Astrocyte (in vitro differentiated cells and primary cell): ENCODE data around the gene GYG1. TPM values are rescaled to one million over a fixed set of nuclear protein-coding genes. Genes with fewer than 3 reads are reported as not detected.
A peak's percentile ranks its signal among the peaks of the same experiment; 100 is the strongest.

Experiments
- DNase-seq: peaks from one replicate; pipeline ENCODE4 v3.0.0-alpha.2; 2010; ENCODE audit warnings: low read depth
- FAIRE-seq: peaks from 2 replicates; lab custom pipeline; 2011; peaks lifted over from hg19 to GRCh38; lab: Jason Lieb, UNC
- H2AFZ ChIP-seq: 2 replicates; pipeline ENCODE4 v1.6.0; 2012; ENCODE audit warnings: low read depth, low read length, inconsistent platforms
- H3K27ac ChIP-seq: 2 replicates; pipeline ENCODE4 v1.5.1; 2011; ENCODE audit warnings: low read depth, low read length, inconsistent platforms
- H3K27me3 ChIP-seq: 2 replicates; pipeline ENCODE4 v1.6.0; 2011; ENCODE audit warnings: low read length, inconsistent platforms; ENCODE audit not compliant: insufficient read depth
- H3K36me3 ChIP-seq: 2 replicates; pipeline ENCODE4 v1.5.1; 2011; ENCODE audit warnings: low read length, inconsistent platforms; ENCODE audit not compliant: insufficient read depth
- H3K4me1 ChIP-seq: 2 replicates; pipeline ENCODE4 v1.5.1; 2011; ENCODE audit warnings: low read length, inconsistent platforms; ENCODE audit not compliant: insufficient read depth
- H3K4me2 ChIP-seq: 2 replicates; pipeline ENCODE4 v1.6.0; 2012; ENCODE audit warnings: low read length, inconsistent platforms
- H3K4me3 ChIP-seq: 2 replicates; pipeline ENCODE4 v1.5.1; 2011; ENCODE audit warnings: low read depth, mild to moderate bottlenecking, low read length, inconsistent platforms; ENCODE audit not compliant: insufficient read depth
- H3K79me2 ChIP-seq: 2 replicates; pipeline ENCODE4 v1.6.0; 2012; ENCODE audit warnings: mild to moderate bottlenecking, low read length, inconsistent platforms; ENCODE audit not compliant: insufficient read depth
- H3K9ac ChIP-seq: 2 replicates; pipeline ENCODE4 v1.6.0; 2012; ENCODE audit warnings: mild to moderate bottlenecking, low read length, inconsistent platforms
- H3K9me3 ChIP-seq: 2 replicates; pipeline ENCODE4 v1.5.1; 2012; ENCODE audit warnings: low read depth, mild to moderate bottlenecking, low read length, inconsistent platforms; ENCODE audit not compliant: insufficient read depth
- H4K20me1 ChIP-seq: 2 replicates; pipeline ENCODE4 v1.6.0; 2012; ENCODE audit warnings: low read length, inconsistent platforms; ENCODE audit not compliant: insufficient read depth
- H3K27ac Mint-ChIP-seq: one replicate; pipeline ENCODE4 v1.8.0; 2021; ENCODE audit warnings: mild to moderate bottlenecking, mixed read lengths; ENCODE audit not compliant: unreplicated experiment
- H3K27me3 Mint-ChIP-seq: one replicate; pipeline ENCODE4 v1.8.0; 2021; ENCODE audit warnings: low read depth, mixed read lengths; ENCODE audit not compliant: unreplicated experiment
- H3K36me3 Mint-ChIP-seq: one replicate; pipeline ENCODE4 v1.8.0; 2021; ENCODE audit warnings: low read depth, mixed read lengths; ENCODE audit not compliant: unreplicated experiment
- H3K4me1 Mint-ChIP-seq: one replicate; pipeline ENCODE4 v1.8.0; 2021; ENCODE audit warnings: low read depth, mixed read lengths; ENCODE audit not compliant: unreplicated experiment
- H3K4me3 Mint-ChIP-seq: one replicate; pipeline ENCODE4 v1.8.0; 2021; ENCODE audit warnings: mild to moderate bottlenecking, moderate library complexity, mixed read lengths; ENCODE audit not compliant: unreplicated experiment
- H3K9me3 Mint-ChIP-seq: one replicate; pipeline ENCODE4 v1.8.0; 2021; ENCODE audit warnings: mild to moderate bottlenecking, mixed read lengths; ENCODE audit not compliant: unreplicated experiment
- EZH2 ChIP-seq: IDR thresholded peaks from 2 replicates; pipeline ENCODE4 v1.6.1; 2012; ENCODE audit warnings: mild to moderate bottlenecking, low read length, inconsistent platforms; ENCODE audit not compliant: insufficient read depth
- total RNA-seq: library from RNA; stranded (reverse); gene quantifications from 2 replicates; pipeline ENCODE4 v1.2.1, GENCODE V29; 2021
- TF ChIP-seq, protein P1 (sequence below): IDR thresholded peaks from 2 replicates; pipeline ENCODE4 v1.5.1; 2011; ENCODE audit warnings: low read depth, mild to moderate bottlenecking, inconsistent platforms, low read length, moderate library complexity; ENCODE audit not compliant: insufficient read depth

GYG1 gene
- total RNA-seq, 1 donor from 2014 or later, result 41.9 TPM

DNA sequence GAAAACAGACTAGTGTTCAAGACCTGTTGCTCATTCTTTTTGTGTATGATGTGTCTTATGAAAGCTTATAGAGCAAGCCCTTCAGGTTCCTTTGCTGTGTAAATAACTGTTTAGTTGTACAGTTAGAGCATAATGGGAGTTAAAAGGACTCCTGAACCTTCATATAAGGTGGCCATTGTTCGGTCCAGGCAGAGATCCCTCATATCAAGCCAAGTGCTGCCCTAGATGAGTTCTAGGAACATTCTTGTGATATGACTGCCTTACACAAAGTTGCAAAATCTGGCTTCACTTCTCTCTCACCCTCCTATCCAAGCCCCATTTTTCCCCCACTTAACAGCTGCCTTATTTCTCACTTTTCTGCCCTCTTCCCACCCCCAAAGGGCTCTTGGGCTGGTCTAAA lies 26.9 kb downstream of the GYG1 start:
- Histone ChIP-seq H3K27me3 (no peaks in the 10 kb centered on the region), H2AFZ (no peak overlapping the region), H3K36me3 (peaks cover 5% of the 10 kb centered on the region), H4K20me1 (no peaks in the 10 kb centered on the region), H3K4me1 (peaks cover 56% of the 10 kb centered on the region), H3K79me2 (no peaks in the 10 kb centered on the region), H3K9me3 (no peaks in the 10 kb centered on the region), H3K27ac (no peak overlapping the region), H3K9ac (no peak overlapping the region), H3K4me2 (no peak overlapping the region), H3K4me3 (no peak overlapping the region)
- Mint-ChIP-seq H3K27me3 (no peaks in the 10 kb centered on the region), H3K36me3 (peaks cover 10% of the 10 kb centered on the region), H3K4me3 (peak overlapping the region; percentile 17), H3K4me1 (peaks cover 35% of the 10 kb centered on the region), H3K9me3 (no peaks in the 10 kb centered on the region), H3K27ac (no peak overlapping the region)
- FAIRE-seq (no peak), DNase-seq (peak; percentile 34)
- TF ChIP-seq EZH2, result no peak
- TF ChIP-seq, protein P1, sequence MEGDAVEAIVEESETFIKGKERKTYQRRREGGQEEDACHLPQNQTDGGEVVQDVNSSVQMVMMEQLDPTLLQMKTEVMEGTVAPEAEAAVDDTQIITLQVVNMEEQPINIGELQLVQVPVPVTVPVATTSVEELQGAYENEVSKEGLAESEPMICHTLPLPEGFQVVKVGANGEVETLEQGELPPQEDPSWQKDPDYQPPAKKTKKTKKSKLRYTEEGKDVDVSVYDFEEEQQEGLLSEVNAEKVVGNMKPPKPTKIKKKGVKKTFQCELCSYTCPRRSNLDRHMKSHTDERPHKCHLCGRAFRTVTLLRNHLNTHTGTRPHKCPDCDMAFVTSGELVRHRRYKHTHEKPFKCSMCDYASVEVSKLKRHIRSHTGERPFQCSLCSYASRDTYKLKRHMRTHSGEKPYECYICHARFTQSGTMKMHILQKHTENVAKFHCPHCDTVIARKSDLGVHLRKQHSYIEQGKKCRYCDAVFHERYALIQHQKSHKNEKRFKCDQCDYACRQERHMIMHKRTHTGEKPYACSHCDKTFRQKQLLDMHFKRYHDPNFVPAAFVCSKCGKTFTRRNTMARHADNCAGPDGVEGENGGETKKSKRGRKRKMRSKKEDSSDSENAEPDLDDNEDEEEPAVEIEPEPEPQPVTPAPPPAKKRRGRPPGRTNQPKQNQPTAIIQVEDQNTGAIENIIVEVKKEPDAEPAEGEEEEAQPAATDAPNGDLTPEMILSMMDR, result no peak

DNA sequence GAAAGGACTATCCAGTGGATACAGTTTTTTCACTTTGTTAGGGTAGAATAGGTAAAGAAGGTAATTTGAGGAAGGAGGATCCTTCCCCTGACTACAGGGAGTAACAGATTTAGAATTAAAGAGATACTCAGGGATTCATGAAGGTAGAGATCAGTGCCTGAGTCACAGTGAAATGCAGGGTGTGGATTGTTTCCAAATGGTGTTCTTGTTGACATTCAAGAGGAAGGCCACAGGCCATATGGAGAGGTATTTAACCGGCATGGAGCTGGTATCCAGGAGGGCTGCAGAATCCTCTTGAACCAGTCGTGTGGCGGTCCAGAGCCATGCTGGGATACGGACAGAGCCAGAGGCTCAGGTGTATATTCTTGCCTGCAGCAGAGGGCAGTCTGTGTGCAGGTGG lies 28.2 kb downstream of the GYG1 start:
- Mint-ChIP-seq H3K27me3 (no peaks in the 10 kb centered on the region), H3K4me3 (no peak overlapping the region), H3K9me3 (peaks cover 8% of the 10 kb centered on the region), H3K36me3 (peaks cover 11% of the 10 kb centered on the region), H3K4me1 (peaks cover 33% of the 10 kb centered on the region), H3K27ac (peak overlapping the region; percentile 50)
- FAIRE-seq (no peak), DNase-seq (no peak)
- Histone ChIP-seq H3K9me3 (no peaks in the 10 kb centered on the region), H3K4me2 (peak overlapping the region; percentile 17), H3K36me3 (peaks cover 13% of the 10 kb centered on the region), H3K4me1 (peaks cover 49% of the 10 kb centered on the region), H3K27me3 (no peaks in the 10 kb centered on the region), H3K9ac (no peak overlapping the region), H2AFZ (no peak overlapping the region), H4K20me1 (no peaks in the 10 kb centered on the region), H3K27ac (no peak overlapping the region), H3K79me2 (no peaks in the 10 kb centered on the region), H3K4me3 (no peak overlapping the region)
- TF ChIP-seq, protein P1, result no peak
- TF ChIP-seq EZH2, result no peak

DNA sequence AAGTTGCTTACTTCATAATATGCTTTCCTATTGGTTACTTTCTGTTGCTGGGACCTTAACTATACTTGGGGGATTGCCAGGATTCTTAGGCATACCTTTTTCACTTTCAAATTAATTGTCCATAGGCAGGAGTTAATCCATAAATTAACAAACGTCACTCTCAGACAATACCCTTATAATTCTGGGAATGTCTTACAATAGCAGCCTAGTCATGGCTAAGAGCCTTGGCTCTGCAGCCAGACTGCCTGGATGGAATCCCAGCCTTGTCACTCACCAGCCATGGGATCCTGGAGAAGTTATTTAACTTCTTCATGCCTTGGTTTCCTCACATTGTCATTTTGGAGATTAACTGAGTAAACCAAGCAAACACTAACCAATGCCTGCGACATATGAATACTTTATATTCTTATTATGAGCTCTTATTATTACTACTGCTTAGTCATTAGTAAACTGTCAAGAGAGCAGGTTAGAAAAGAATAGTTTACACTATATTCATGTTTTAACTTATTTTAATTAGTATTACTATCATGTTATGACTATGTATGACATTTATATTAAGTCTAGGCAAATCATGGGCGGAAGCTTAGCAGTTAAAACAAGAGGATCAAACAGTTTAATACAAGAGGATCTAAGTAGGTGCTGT lies 29.0 kb downstream of the GYG1 start:
- H3K9ac ChIP-seq, result no peak overlapping the region
- DNase-seq (peak; percentile 77), FAIRE-seq (no peak)
- no peaks in the 10 kb centered on the region for H3K27me3 Mint-ChIP-seq
- H3K36me3 Mint-ChIP-seq, result peaks cover 17% of the 10 kb centered on the region
- H3K79me2 ChIP-seq, result no peaks in the 10 kb centered on the region
- H3K4me1 Mint-ChIP-seq, result peaks cover 27% of the 10 kb centered on the region
- H3K27me3 ChIP-seq, result no peaks in the 10 kb centered on the region
- H3K4me3 Mint-ChIP-seq, result no peak overlapping the region
- TF ChIP-seq, protein P1, result no peak
- TF ChIP-seq EZH2, result no peak
- H3K36me3 ChIP-seq, result peaks cover 13% of the 10 kb centered on the region
- H3K4me3 ChIP-seq, result no peak overlapping the region
- peaks cover 42% of the 10 kb centered on the region for H3K4me1 ChIP-seq
- no peak overlapping the region for H3K27ac ChIP-seq
- H3K4me2 ChIP-seq, result peak overlapping the region; percentile 17
- no peaks in the 10 kb centered on the region for H4K20me1 ChIP-seq
- peaks cover 15% of the 10 kb centered on the region for H3K9me3 Mint-ChIP-seq
- H3K27ac Mint-ChIP-seq, result no peak overlapping the region
- no peak overlapping the region for H2AFZ ChIP-seq
- no peaks in the 10 kb centered on the region for H3K9me3 ChIP-seq
